ENCODE measurements around the gene DENND5A.
"Not testable (repeated sequence)": the region's sequence is repeated elsewhere in the genome, so short reads cannot be mapped to it uniquely, and the experiment has no call there.

The DENND5A gene

DNA sequence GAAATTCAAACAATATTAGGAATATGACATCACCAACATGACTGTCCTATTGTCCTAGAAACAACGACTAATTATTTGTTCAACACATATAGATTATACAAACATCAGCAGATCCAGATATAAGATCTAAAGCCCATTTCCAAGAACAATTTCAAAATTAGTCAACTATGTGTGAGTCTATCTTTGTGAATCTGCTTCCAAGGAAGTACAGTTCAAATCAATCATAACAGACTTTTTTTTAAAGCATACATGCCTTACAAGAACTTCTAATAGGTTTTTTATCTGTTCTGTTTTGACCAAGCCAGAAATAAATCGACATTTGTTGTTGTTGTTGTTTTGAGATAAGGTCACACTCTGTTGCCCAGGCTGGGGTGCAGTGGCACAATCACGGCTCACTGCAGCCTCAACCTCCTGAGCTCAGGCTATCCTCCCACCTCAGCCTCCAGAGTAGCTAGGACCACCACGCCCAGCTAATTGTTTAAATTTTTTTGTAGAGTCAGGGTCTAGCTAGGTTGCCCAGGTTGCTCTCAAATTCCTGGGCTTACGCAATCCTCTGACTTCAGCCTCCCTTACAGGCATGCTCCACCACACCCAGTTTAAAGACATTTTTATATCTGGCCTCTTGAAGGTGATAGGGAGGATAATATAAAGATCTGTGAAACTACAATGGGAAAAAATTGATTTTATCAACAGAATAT is 54.8 kb downstream of the DENND5A start:
- DNase-seq: no peak

DNA sequence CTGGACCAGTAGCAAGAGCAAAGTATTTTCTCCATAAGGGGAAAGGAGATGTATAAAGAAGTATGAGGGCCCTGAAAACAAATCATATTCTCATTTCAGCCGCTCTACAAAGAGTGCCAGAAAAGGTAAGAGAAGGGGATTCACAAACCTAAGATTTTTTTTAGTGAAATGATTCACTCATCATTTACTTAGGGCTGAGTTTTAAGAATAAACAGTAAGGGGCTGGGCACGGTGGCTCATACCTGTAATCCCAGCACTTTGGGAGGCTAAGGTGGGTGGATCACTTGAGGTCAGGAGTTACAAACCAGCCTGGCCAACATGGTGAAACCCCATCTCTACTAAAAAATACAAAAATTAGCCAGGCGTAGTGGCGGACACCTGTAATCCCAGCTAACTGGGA is 55.5 kb downstream of the DENND5A start:
- not testable (repeated sequence) for DNase-seq

DNA sequence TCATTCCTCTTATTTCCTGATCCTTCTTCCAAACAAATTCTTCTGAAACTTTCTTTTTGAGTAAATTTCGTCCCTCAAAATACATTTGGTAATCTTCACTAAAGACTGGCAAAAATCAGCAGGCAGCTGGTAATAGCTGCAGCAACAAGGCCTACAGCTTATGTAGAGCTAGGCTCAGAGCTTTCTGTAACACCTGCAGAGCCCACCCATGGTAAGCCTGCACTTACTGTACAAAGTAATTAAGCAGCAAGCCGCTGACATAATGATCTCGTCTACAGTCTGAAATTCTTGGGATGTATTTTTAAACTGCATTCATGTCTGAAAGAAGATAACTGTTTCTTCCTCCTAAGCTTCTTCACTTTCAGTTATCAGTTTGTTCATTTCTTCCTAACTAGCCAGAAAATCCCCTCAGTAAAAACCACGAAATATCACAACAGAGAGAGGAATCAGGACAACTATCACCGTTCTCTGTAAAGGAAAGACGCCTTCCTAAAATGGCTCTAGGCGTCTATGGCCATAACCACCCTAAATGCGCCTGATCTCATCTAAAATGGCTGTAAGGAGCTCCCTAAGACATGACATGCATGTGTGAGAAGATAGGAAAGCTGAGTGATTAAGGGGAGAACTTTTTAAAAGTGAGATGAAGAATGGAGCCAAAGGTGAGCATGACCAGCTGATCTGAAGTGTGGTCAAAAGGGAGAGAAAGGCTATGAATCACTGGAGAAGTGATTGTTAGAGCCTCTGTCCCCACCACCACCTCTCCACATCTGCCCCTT is 56.2 kb downstream of the DENND5A start:
- DNase-seq: no peak

DNA sequence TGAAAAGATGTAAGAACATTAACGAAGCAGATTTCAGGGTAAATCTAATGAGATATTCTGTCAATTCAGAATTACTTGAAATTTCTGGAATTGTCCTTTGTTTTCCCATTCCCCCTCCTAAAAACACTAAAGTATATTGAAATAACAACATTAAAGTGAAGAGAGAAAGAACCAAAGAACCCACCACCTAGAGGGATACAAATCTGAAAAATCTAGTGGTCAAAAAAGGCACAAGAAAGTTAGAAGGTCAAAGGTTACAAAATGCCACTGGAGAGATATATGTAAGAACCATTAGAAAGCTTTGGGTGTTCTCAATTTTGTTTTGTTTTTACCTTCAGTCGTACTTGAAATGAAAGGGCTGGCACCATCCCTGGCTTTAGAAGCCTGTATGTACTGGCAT is 57.9 kb downstream of the DENND5A start:
- no peak for DNase-seq

DNA sequence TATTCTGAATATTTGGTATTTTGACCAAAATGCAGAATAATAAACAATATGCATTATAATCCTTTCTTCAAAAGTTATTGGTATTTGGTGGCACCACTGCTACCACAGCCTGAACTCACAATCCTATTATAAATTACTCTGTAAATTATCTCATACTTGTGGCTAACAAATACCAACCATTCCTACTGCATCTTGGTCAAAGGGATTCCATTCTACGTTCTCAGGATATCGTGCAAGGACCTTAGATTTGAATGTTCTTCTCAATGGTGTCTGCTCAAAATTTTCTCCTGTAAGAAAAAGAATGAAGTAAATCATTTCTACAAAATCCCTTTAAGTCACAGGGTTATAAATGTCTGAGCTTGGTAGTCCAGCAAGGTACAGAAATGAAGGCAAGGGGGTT is 58.7 kb downstream of the DENND5A start:
- DNase-seq: no peak

DNA sequence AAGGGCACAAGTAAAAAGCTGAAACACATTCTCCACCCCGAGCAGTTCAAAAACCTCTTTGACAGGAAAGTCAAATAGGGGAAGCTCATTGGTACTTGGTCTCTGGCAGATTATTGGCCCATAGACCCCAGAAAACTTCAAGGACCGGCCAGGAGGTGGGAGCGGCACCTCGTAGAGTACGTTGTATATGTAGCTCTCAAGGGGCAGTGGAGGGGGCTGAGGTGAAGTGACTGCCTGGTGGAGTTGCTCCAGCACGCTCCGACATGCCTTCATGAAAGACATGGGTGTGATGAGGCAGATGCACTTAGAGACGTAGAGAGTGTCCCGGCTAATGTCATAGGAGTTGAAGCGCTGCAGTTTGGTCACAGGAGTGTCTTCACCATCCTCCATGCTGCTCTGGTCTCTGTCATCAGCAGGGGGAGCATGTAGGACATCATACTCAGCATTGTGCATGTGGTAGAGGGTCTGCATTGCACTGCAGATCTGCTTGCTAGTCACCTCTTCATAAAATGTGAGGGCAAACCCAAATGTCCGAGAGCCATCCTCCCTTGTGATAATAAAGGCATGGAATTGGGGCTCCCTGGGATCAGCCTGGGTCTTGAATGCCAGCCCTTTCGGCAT is 61.3 kb downstream of the DENND5A start:
- no peak for DNase-seq

DNA sequence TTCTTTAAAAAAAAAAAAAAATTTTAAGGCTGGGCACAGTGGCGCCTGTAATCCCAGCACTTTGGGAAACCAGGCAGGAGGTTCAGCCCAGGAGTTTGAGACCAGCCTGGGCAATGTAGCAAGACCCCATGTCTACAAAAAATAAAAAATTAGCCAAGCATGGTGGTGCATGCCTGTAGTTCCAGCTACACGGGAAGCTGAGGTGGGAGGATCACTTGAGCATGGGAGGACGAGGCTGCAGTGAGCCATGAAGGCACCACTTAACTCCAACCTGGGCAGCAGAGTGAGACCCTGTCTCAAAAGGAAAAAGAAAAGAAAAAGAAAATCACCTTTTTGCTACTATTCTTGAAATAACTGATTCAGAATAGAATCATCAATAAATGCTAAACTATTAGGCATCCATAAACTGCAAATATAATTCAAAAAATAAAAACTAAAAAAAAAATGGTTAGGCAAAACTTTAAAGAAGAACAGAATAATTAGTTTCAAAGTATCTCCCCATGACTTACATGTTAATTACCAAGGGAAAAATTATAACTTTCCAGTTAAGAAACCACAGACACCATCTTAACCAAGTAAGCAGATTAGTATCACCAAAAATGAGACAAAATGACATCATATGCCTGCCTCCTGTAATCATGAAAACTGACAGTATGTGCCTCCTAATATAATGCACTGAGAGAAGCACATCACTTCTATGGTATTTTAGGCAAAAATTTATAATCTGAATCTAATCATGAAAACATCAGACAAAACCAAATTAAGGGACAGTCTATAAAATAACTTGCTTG is 63.6 kb downstream of the DENND5A start:
- no peak for DNase-seq

DNA sequence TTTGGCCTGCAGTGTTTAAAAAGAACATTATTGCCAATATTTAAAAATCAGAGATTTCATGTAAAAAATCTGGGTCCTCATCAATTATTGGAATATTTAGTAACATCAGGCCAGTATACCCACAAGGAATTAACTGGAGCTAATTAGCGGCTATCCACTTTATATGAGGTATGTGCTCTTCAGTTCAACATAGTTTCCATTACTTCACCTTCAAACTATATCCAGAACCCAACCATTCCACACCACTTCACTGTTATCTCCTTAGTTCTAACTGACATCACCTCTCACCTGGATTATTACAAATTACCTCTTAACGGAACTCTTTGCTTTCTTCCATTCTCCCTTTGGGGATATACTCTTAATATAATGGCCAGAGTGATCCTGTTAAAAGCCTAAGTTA is 64.7 kb downstream of the DENND5A start:
- DNase-seq: no peak

DNA sequence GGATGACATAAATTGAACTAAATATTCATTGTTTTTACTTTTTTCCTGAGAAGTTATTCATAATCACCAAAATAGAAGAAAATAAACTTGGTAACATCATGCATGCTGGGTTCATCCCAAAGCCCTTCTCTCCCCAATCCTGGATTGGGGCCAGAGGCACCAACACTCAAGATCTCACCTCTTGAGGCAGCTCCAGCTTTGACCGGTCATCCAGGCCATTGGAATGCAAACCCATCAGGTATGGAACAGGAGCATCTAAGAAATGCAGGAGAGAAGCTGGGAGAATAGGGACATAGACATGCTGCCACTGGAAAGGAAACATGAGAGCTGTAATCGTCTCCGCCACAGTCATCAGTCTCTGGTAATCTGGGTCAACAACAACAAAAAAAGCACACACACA is 71.8 kb downstream of the DENND5A start:
- DNase-seq: no peak

DNA sequence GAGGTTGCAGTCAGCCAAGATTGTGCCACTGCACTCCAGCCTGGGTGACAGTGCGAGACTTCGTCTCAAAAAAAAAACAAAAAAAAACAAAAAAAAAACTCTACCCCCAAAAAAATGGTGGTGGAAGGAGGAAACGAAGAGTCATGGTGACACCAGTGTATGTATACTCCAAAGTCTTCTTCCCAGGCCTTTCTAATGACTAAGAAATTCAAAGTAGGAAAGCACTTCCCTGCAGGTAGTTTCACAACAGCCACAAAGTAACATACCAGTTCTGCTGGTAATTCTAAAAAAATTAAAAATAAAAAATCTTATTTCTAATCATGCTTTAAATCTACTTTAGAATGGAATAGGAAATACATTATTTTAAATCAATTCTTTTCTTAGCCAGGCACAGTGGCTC is 72.6 kb downstream of the DENND5A start:
- no peak for DNase-seq

DNA sequence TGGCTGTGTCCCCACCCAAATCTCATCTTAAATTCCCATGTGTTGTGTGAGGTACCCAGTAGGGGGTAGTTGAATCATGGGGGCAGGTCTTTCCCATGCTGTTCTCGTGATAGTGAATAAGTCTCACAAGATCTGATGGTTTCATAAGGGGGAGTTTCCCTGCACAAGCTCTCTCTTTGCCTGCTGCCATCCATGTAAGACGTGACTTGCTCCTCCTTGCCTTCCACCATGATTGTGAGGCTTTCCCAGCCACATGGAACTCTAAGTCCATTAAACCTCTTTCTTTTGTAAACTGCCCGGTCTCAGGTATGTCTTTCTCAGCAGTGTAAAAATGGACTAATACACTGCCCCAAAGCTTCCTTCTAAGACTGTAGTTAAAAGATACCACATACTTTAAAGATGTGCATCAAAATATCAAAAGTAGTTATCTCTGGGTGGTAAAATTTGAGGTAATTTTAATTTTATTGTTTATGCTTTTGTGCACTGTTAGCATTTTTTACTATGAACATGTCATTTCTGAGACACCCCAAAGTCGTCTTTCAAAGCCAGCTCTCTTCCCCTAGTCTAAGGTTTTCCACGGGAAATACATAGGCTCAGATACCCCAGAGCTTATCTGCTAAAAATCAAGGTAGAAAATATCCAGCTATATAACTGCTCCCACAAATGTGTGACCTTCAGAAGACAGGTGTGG is 74.7 kb downstream of the DENND5A start:
- not testable (repeated sequence) for DNase-seq

DNA sequence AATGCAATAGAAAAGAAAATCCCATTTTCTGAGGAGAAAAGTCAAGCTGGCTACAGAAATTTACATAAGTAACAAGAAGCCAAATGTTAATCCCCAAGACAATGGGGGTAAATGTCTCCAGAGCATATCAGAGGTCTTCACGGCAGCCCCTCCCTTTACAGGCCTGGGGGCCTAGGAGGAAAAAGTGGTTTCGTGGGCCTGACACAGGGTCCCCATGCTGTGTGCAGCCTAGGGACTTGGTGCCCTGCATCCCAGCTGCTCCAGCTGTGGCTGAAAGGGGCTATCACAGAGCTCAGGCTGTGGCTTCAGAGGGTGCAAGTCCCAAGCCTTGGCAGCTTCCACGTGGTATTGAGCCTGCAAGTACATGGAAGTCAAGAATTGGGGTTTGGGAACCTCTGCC is 76.3 kb downstream of the DENND5A start:
- not testable (repeated sequence) for DNase-seq

DNA sequence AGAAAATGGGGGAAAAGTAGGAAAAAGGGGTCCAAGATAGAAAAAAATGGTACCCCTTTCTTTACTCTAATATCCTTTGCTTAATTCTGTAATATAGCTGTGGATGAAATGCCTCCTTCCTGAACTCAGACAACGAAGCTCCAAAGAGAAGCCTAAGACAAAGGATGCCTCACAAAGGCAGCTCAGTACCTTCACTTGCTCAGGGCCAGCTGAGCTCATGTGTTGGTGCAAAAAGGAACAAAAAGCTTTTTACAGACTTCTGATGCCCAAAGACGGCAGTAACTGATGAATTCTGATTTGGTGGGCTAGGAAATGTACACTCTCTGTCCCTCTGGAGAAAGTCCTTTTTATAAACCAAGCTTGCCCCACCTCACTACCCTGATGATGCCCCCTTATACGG is 77.5 kb downstream of the DENND5A start:
- no peak for DNase-seq

DNA sequence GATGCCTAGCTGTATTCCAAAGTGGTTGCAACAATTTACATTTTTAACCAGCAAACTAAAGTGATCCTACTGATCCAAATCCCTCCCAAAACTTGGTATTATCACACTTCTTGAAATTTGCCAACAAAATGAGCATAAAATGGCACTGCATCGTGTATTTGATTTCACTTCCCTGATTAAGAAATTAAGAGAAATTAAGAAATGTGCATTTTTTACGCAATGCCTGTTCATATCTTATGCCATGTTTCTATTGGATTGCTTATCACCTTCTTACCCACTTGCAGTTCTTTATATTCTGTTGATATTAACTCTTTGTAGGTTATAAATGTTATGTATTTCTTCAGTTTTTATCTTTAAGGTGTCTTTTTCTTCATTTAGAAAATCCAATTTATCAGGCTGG is 80.6 kb downstream of the DENND5A start:
- DNase-seq: no peak

DNA sequence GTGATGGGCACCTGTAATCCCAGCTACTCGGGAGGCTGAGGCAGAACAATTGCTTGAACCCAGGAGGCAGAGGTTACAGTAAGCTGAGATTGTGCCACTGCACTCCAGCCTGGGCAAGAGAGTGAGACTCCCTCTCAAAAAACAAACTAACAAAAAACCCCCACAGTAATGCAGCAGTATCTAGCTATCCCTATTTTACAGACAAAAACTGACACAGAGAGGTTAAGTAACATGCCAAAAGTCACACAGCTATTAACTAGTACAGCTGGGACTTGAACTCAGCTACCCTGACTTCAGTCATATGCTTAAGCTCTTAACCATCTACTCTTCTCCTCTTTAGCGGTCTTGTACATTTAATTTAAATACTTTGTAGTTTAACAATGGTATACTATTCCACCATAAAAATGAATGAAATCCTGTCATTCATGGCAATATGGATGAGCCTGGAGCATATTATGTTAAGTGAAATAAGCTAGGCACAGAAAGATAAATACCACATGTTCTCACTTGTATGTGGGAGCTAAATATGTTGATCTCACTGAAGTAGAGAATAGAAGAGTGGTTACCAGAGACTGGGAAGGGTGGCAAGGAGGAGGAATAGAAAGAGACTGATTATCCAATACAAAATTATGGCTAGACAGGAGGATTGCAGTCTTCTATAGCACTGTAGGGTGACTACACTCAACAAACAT is 82.8 kb downstream of the DENND5A start:
- DNase-seq: no peak

DNA sequence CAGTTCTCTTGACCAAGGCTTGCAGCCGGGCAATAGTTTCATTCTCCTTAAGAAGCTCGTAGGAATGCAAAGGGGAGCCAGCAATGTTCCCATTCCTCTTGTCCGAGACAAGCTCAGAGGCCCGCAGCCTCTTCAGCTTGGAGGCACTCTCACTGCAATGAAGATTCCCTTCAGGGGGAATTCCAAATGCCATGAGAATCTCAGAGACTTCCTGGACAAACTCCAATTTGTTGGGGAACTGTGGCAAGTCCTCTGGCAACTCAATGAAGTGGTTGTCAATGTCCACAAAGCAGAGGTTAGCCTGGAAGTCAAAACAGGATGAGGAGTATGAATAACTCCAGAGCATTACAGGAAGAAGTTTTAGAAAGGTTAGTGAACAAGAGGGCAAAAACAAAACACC is 84.4 kb downstream of the DENND5A start:
- no peak for DNase-seq

DNA sequence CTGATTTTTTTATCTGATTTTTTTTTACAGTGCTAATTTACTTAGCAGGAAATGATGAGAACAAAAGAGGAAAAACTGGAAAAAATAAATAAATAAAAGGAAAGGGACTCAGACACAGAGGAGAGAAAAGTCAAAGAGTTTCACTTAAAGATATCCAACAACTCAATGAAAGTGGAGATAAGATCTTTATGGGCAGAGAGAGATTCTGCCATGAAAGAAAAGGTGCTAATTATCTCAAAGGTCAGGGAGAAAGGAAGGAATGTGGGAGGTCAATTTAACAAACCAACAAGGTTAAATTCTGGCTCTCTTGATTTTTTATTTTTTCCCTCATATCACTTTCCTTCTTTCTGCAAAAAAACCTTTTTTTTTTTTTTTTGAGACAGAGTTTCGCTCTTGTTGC is 86.0 kb downstream of the DENND5A start:
- no peak for DNase-seq

DNA sequence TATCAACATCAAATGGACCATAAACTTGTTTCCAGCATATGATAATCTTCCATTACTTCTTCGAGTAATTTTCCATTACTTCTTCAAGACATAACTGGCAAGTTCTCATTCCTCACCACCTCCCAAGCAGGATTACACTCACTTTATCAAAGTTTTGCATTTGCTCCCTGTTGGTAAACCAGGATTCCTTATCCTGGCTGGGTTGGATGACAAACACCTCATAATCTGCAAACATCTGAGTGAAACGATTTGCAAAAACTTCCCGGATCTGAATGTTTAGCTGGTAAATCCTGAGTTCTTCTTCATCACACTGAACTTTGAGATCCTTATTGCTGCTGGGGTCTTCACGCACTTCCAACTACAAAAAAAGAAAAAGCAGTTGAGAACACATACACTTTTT is 86.4 kb downstream of the DENND5A start:
- DNase-seq: no peak

DNA sequence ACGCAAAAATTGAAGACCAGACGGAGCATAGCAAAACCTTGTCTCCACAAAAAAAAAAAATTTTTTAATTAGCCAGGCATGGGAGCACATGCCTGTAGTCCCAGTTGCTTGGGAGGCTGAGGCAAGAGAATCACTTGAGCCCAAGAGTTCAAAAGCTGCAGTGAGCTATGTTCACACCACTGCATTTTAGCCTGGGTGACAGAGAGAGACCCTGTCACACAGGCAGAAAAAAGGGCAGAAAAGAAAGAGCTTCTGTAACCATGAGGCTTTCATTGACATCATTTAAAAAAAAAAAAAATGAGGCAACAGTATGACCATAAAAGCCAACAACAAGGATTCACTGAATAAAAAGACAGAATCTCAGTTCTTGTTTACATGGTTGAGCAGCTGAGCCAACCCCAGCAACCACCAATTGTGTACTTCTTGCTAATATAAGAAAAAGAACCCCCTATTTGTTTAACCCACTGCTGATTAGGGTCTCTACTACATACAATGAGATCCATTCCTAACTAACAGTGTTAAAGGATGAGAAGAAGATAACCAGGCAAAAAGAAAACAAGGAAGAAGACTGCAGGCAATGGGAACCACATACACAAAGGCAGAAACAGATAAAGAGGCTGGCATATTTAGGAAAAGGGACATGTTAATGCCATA is 87.6 kb downstream of the DENND5A start:
- DNase-seq: no peak

DNA sequence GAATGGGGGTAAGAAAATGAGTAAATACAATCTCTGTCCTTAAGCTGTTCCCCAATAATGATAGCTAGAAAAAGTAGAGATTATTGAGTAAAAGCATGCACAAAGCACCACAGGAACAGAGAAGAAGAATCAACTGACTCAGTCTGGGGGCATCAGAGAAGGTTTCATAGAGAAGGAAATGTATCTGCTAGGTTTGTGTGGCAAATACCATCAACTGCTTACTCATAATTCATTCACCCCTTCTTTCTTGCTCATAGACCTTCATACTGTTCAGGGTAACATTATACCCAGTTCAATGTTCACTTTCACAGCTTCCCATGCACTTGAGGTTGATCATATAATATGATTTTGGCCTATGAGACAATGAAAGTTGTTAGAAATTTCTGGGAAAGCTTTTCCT is 88.6 kb downstream of the DENND5A start:
- DNase-seq: no peak

DNA sequence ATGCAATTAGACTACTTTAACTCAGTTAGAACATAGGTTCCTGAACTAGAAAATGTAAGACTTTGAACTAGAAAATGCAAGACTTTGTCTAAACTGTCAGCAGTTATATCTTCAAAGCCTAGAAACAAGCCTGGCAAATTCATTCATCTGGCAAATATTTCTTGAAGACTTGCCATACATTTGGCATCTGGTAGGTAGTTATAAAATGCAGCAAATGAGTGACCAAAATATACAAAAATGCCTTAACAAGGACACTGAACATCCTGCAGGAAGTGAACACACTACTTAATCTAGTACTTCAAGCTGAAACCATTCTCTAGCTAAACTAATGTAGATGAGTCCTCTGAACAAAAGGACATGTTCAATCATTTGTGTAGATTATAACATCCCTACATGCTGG is 89.0 kb downstream of the DENND5A start:
- no peak for DNase-seq

DNA sequence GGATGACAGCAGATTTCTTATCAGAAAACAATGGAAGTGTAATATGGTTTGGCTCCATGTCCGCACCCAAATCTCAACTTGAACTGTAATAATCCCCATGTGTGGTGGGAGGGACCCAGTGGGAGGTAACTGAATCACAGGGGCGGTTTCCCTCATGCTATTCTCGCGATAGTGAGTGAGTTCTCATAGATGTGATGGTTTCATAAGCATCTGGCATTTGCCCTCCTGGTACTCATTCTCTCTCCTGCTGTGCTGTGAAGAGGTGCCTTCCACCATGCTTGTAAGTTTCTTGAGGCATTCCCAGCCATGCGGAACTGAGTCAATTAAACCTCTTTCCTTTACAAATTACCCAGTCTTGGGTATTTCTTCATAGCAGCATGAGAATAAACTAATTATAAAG is 92.8 kb downstream of the DENND5A start:
- no peak for DNase-seq

Data from NCI-H1436 (cell line).